Measurements from ENCODE around the gene SLMAP. TPM values are rescaled to one million over a fixed set of nuclear protein-coding genes. Genes with fewer than 3 reads are reported as not detected.

Gene SLMAP
- total RNA-seq, 4 donors from 2014 or later = 104 to 369 (median 186) TPM

GRCh38 chr3:57825116-57825515 is 69.0 kb downstream of the SLMAP start:
- Histone ChIP-seq H3K4me3 (no peak overlapping the region), H3K27ac (peak overlapping the region; percentile 29 to 65), H3K4me1 (peaks cover 0 to 5% of the 10 kb centered on the region in 2 donors), H3K9me3 (no peaks in the 10 kb centered on the region), H3K36me3 (no peaks in the 10 kb centered on the region), H3K27me3 (no peaks in the 10 kb centered on the region)
- no peak for DNase-seq
- intact Hi-C loops (cut with DNase I; ENCODE audit: low total_unique reads) = no loop called here
- TF ChIP-seq POLR2A (IDR thresholded peaks at IDR 0.05) = no peak
- no peak for TF ChIP-seq CTCF (IDR thresholded peaks at IDR 0.05)

- intact Hi-C loops (cut with DNase I; ENCODE audit: low total_unique reads) = no loop called here
- no peak for DNase-seq
- peak overlapping the region; percentile 29 to 65 for H3K27ac ChIP-seq
- H3K4me1 ChIP-seq = peaks cover 0 to 5% of the 10 kb centered on the region in 2 donors
- no peaks in the 10 kb centered on the region for H3K27me3 ChIP-seq
- H3K36me3 ChIP-seq = no peaks in the 10 kb centered on the region
- H3K4me3 ChIP-seq = no peak overlapping the region
- no peak for TF ChIP-seq POLR2A (IDR thresholded peaks at IDR 0.05)
- TF ChIP-seq CTCF (IDR thresholded peaks at IDR 0.05) = peak in 2 of 4 experiments; percentile 24 to 29
- no peaks in the 10 kb centered on the region for H3K9me3 ChIP-seq
These were observed 70.3 kb downstream of the SLMAP start for GRCh38 chr3:57826245-57826951.

- peaks cover 0 to 5% of the 10 kb centered on the region in 2 donors for H3K4me1 ChIP-seq
- intact Hi-C loops (cut with DNase I; ENCODE audit: low total_unique reads) = no loop called here
- peak overlapping the region; percentile 29 to 65 for H3K27ac ChIP-seq
- no peaks in the 10 kb centered on the region for H3K36me3 ChIP-seq
- H3K27me3 ChIP-seq = no peaks in the 10 kb centered on the region
- no peaks in the 10 kb centered on the region for H3K9me3 ChIP-seq
- DNase-seq = no peak
- TF ChIP-seq CTCF (IDR thresholded peaks at IDR 0.05) (no peak), POLR2A (IDR thresholded peaks at IDR 0.05) (no peak)
- no peak overlapping the region for H3K4me3 ChIP-seq
These were observed 71.0 kb downstream of the SLMAP start for GRCh38 chr3:57826952-57827723.

GRCh38 chr3:57827757-57828156 is 71.6 kb downstream of the SLMAP start:
- peak overlapping the region; percentile 3 to 65 for H3K27ac ChIP-seq
- DNase-seq = no peak
- no peaks in the 10 kb centered on the region for H3K9me3 ChIP-seq
- intact Hi-C loops (cut with DNase I; ENCODE audit: low total_unique reads) = no loop called here
- peaks cover 0 to 5% of the 10 kb centered on the region in 2 donors for H3K4me1 ChIP-seq
- H3K4me3 ChIP-seq = no peak overlapping the region
- TF ChIP-seq CTCF (IDR thresholded peaks at IDR 0.05) (no peak), POLR2A (IDR thresholded peaks at IDR 0.05) (no peak)
- no peaks in the 10 kb centered on the region for H3K27me3 ChIP-seq
- no peaks in the 10 kb centered on the region for H3K36me3 ChIP-seq

GRCh38 chr3:57832486-57832885 is 76.4 kb downstream of the SLMAP start:
- Histone ChIP-seq H3K27me3 (no peaks in the 10 kb centered on the region), H3K27ac (no peak overlapping the region), H3K9me3 (no peaks in the 10 kb centered on the region), H3K4me1 (peaks cover 0 to 5% of the 10 kb centered on the region in 2 donors), H3K36me3 (no peaks in the 10 kb centered on the region), H3K4me3 (no peak overlapping the region)
- DNase-seq = no peak
- intact Hi-C loops (cut with DNase I; ENCODE audit: low total_unique reads) = no loop called here
- TF ChIP-seq CTCF (IDR thresholded peaks at IDR 0.05) (no peak), POLR2A (IDR thresholded peaks at IDR 0.05) (no peak)

Data from uterus (tissue), 4 donors.